Stomach smooth muscle (tissue), 2 donors: Measurements from ENCODE around the gene PDE11A.

ENCODE experiments used
- H3K27ac ChIP-seq: one replicate; pipeline ENCODE4 v1.7.0; 2013; ENCODE audit warnings: mild to moderate bottlenecking, low read length, inconsistent platforms
- H3K27me3 ChIP-seq, 2 donors: one replicate each; pipeline ENCODE4 v1.7.0; 2013; ENCODE audit warnings: low read length in 2 of 2; ENCODE audit not compliant: insufficient read depth in 2 of 2, control insufficient read depth in 1 of 2
- H3K36me3 ChIP-seq, 2 donors: one replicate each; pipeline ENCODE4 v1.7.0; 2013; ENCODE audit warnings: low read length in 2 of 2; ENCODE audit not compliant: control insufficient read depth in 2 of 2, insufficient read depth in 2 of 2
- H3K4me1 ChIP-seq: one replicate; pipeline ENCODE4 v1.7.0; 2013; ENCODE audit warnings: low read length; ENCODE audit not compliant: control insufficient read depth, insufficient read depth
- H3K4me3 ChIP-seq, 2 donors: one replicate each; pipeline ENCODE4 v1.7.0; 2013; ENCODE audit warnings: low read length in 2 of 2
- H3K9ac ChIP-seq, 2 donors: one replicate each; pipeline ENCODE4 v1.7.0; 2013; ENCODE audit warnings: low read length in 2 of 2, mild to moderate bottlenecking in 1 of 2
- H3K9me3 ChIP-seq, 2 donors: one replicate each; pipeline ENCODE4 v1.7.0; 2013; ENCODE audit warnings: low read length in 2 of 2; ENCODE audit not compliant: control insufficient read depth in 2 of 2
- donor health status: healthy.
- donor health status: Pancreatic carcinoma.

Gene PDE11A

DNA sequence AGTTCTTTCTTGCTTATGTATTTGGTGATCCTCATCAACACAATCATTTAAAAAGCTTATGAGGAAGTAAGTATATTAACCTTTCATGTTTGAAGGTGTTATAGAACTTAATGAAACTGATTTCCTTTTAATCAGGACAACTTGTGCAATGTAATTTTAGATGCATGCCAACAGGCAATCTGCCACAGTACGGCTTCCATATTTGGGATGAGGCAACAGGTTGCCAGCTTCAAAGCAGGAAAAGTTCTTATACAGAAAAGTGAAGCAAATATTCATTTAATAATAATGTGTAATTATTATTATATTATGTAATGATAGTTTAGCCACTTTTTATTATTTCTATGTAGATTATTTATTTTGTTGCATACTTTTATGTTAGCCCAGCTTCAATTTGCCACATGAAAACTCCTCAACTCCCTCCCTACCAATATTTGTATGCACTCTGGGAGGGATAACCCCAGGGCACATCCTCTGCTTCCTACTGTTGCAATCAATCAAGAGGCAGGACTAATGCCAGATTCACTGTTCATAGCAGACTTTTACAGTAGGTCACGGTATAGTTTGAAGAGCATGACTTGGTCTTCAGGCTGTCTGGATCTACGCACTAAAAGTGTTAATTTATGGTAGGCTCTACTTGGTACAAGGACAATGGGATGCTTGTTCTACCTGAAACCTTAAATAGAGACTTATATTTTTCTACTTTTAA lies 402.8 kb downstream of the PDE11A start:
- no peak overlapping the region for H3K9ac ChIP-seq
- no peaks in the 10 kb centered on the region for H3K9me3 ChIP-seq
- no peaks in the 10 kb centered on the region for H3K36me3 ChIP-seq
- no peak overlapping the region for H3K4me3 ChIP-seq
- no peak overlapping the region for H3K27ac ChIP-seq
- no peaks in the 10 kb centered on the region for H3K27me3 ChIP-seq
- no peaks in the 10 kb centered on the region for H3K4me1 ChIP-seq

DNA sequence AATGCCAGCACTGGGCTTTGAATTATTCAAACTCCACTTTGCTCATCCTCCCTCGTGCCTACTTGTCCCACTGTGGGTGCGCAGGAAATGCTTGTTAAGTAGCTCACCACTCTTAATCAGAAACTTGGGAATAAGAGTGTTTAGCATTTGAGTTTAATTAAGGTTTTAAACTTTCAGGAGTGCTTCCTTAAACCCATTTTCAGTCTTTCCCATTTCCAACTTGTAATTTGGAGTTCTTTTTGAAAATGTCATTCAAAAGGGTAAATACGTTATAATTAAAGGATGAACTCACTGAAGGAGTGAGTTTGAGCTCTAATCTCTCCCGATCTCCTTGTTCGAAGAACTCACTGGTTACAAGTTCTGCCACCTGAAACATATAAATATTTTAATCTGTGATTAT lies 403.4 kb downstream of the PDE11A start:
- no peak overlapping the region for H3K9ac ChIP-seq
- no peak overlapping the region for H3K27ac ChIP-seq
- no peaks in the 10 kb centered on the region for H3K36me3 ChIP-seq
- no peaks in the 10 kb centered on the region for H3K4me1 ChIP-seq
- H3K9me3 ChIP-seq: no peaks in the 10 kb centered on the region
- no peak overlapping the region for H3K4me3 ChIP-seq
- no peaks in the 10 kb centered on the region for H3K27me3 ChIP-seq

DNA sequence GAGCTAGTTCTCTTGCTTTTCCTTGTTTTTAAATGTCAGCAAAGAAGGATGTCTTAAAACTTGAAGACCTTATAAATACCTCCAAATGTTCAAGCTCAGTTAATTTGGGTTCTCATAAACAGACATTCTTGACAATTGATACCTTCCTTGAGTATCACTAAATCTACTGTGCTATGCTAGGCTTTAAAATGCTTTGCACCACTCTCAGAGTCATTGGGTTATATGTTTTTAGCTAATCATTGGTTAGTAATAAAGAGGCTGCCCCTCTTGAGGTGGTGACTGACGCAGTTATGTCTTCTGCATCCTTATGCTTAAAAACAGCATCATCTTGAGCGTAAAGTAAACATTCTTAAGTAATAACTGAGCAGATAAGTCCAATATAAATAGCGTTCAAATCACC lies 404.0 kb downstream of the PDE11A start:
- Histone ChIP-seq H3K4me1 (no peaks in the 10 kb centered on the region), H3K9me3 (no peaks in the 10 kb centered on the region), H3K4me3 (no peak overlapping the region), H3K36me3 (no peaks in the 10 kb centered on the region), H3K9ac (no peak overlapping the region), H3K27ac (no peak overlapping the region), H3K27me3 (no peaks in the 10 kb centered on the region)

DNA sequence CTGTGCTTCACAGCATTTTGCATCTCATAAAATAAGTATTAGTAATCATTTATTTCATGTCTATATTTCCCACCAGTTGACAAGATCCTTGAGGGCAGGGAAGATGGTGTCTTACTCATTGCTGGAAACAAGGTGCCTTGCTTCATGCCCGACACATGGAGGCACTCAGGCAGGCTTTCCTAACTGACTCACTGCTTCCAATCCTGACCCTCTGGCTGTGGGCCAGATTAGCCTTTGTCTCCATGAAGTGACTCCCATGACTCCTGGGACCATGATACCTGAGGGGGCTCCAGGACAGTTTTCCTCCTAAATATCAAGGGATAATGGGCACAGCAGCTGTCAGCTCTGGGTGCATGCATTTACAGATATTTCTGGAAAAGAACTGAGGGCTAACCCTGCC lies 405.0 kb downstream of the PDE11A start:
- no peaks in the 10 kb centered on the region for H3K9me3 ChIP-seq
- H3K4me3 ChIP-seq: no peak overlapping the region
- no peak overlapping the region for H3K9ac ChIP-seq
- no peak overlapping the region for H3K27ac ChIP-seq
- no peaks in the 10 kb centered on the region for H3K27me3 ChIP-seq
- H3K36me3 ChIP-seq: no peaks in the 10 kb centered on the region
- H3K4me1 ChIP-seq: no peaks in the 10 kb centered on the region

GRCh38 chr2:177666408-177666807 lies 406.2 kb downstream of the PDE11A start:
- no peak overlapping the region for H3K4me3 ChIP-seq
- no peaks in the 10 kb centered on the region for H3K9me3 ChIP-seq
- H3K36me3 ChIP-seq: no peaks in the 10 kb centered on the region
- no peak overlapping the region for H3K9ac ChIP-seq
- H3K27me3 ChIP-seq: no peaks in the 10 kb centered on the region
- no peak overlapping the region for H3K27ac ChIP-seq
- no peaks in the 10 kb centered on the region for H3K4me1 ChIP-seq

DNA sequence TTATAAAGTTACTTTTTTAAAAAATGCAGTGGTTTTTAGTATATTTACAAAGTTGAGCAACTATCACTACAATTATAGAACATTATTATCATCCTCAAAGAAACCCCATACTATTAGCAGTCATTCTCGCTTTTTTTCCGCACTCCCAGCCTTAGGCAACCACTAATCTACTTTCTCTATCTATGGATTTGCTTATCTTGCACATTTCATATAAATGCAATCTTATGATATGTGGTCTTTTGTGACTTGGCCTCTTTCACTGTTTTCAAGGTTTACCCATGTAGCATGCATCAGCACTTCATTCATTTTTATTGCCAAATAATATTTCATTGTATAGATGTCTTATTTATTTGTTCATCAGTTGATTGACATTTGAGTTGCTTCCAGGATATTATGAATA lies 406.6 kb downstream of the PDE11A start:
- H3K9ac ChIP-seq: no peak overlapping the region
- H3K27ac ChIP-seq: no peak overlapping the region
- no peaks in the 10 kb centered on the region for H3K36me3 ChIP-seq
- no peak overlapping the region for H3K4me3 ChIP-seq
- H3K9me3 ChIP-seq: no peaks in the 10 kb centered on the region
- H3K4me1 ChIP-seq: no peaks in the 10 kb centered on the region
- H3K27me3 ChIP-seq: no peaks in the 10 kb centered on the region

GRCh38 chr2:177665328-177665727 lies 407.2 kb downstream of the PDE11A start:
- Histone ChIP-seq H3K27me3 (no peaks in the 10 kb centered on the region), H3K9me3 (no peaks in the 10 kb centered on the region), H3K9ac (no peak overlapping the region), H3K27ac (no peak overlapping the region), H3K4me3 (no peak overlapping the region), H3K36me3 (no peaks in the 10 kb centered on the region), H3K4me1 (no peaks in the 10 kb centered on the region)

DNA sequence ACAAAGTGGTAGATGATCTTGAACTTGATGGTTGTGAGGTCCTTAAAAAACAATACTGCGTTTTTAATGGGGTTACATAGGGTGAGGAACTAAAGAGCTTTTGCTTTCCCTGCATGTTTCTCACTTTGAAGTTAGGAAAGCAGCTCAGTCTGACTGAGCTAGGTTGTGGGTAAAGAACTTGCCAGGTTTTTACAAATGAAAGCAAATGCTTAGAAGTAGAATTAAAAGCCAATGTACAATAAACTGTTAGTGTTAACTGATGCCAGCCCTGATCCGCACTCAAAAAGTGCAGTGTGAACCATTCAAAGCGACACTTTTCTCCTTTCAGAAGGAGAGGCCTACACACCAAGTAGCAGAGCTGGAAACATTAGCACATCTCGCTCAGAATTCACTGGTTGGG lies 409.7 kb downstream of the PDE11A start:
- Histone ChIP-seq H3K36me3 (no peaks in the 10 kb centered on the region), H3K27me3 (no peaks in the 10 kb centered on the region), H3K4me3 (no peak overlapping the region), H3K9ac (no peak overlapping the region), H3K9me3 (no peaks in the 10 kb centered on the region), H3K4me1 (no peaks in the 10 kb centered on the region), H3K27ac (no peak overlapping the region)

DNA sequence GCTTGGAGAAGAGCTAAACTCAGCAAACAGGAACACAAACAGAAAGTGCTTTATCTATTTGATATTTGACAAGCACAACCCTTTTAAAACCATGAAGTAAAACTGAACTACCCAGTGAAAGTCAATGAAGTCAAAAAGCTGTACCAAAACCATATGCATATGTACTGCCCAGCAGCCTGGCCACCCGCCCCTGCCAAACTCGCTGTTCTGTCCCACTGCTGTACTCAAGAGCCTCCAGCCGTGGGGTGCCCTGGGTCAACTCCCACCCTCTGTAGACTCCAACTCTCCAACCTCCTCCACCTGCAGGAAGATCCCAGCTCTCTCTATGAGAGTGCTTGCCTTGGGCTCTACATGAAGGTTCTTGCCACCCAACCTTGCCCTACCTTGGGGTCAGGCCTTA lies 411.8 kb downstream of the PDE11A start:
- Histone ChIP-seq H3K4me3 (no peak overlapping the region), H3K9ac (no peak overlapping the region), H3K27ac (no peak overlapping the region), H3K36me3 (no peaks in the 10 kb centered on the region), H3K4me1 (no peaks in the 10 kb centered on the region), H3K9me3 (no peaks in the 10 kb centered on the region), H3K27me3 (no peaks in the 10 kb centered on the region)

- H3K4me1 ChIP-seq: no peaks in the 10 kb centered on the region
- H3K4me3 ChIP-seq: no peak overlapping the region
- H3K27me3 ChIP-seq: peaks cover 0 to 2% of the 10 kb centered on the region in 2 donors
- H3K36me3 ChIP-seq: no peaks in the 10 kb centered on the region
- no peaks in the 10 kb centered on the region for H3K9me3 ChIP-seq
- no peak overlapping the region for H3K9ac ChIP-seq
- no peak overlapping the region for H3K27ac ChIP-seq
Observed at GRCh38 chr2:177658309-177658708, 414.3 kb downstream of the PDE11A start.

DNA sequence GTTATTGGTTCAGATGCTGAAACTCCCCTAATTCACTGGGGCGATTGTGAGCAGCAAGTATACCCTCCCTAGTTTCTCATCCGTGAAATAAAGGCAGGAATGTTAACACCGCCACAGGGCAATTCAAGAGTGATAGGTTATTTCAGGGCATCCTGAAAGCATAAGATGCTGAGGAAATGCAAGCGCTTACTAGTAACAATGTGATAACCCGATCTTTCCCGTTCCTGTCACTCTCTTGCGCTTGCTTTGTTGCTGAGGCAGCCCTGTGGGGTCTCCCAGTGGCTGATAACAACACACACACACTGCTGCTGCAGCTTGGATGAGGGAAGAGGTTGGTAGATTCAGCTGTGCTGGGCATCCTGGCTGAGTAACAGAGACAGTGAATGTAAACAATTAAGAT lies 420.7 kb downstream of the PDE11A start:
- no peaks in the 10 kb centered on the region for H3K4me1 ChIP-seq
- H3K36me3 ChIP-seq: no peaks in the 10 kb centered on the region
- H3K27me3 ChIP-seq: peaks cover 0 to 6% of the 10 kb centered on the region in 2 donors
- no peak overlapping the region for H3K4me3 ChIP-seq
- no peaks in the 10 kb centered on the region for H3K9me3 ChIP-seq
- no peak overlapping the region for H3K27ac ChIP-seq
- no peak overlapping the region for H3K9ac ChIP-seq
